ENCODE results near the gene XYLT2. TPM values are rescaled to one million over a fixed set of nuclear protein-coding genes. Genes with fewer than 3 reads are reported as not detected.

Gene XYLT2
- total and polyA plus RNA-seq, 2 donors (not counting 3 experiments of a cell fraction or from before 2014, with no cell fraction given), result 19.1 to 26.6 TPM

GRCh38 chr17:50322271-50322670 is 23.7 kb upstream of the XYLT2 start:
- Histone ChIP-seq H3K27me3 (ENCODE audit: control insufficient read depth in 2 of 2, insufficient read depth in 2 of 2, low read length in 2 of 2) (peaks cover 12 to 20% of the 10 kb centered on the region in 2 experiments), H3K9me3 (replicated peaks; ENCODE audit: control insufficient read depth, insufficient read depth, low read length) (no peaks in the 10 kb centered on the region), H4K20me1 (replicated peaks; ENCODE audit: control insufficient read depth, extremely low read depth, insufficient read depth, low read length) (no peaks in the 10 kb centered on the region), H2AFZ (ENCODE audit: low read depth, low read length) (no peak overlapping the region), H3K9ac (replicated peaks; ENCODE audit: extremely low read depth, insufficient read depth, low read length) (no peak overlapping the region), H3K9me1 (replicated peaks; ENCODE audit: control insufficient read depth, extremely low read depth, insufficient read depth, low read length) (no peaks in the 10 kb centered on the region), H3K27ac (ENCODE audit: insufficient read depth, low read depth, low read length) (no peak overlapping the region), H3K4me3 (replicated peaks in 1 of 3; ENCODE audit: insufficient read depth in 1 of 3, low read depth in 1 of 3, low read length in 3 of 3) (no peak overlapping the region), H3K36me3 (ENCODE audit: control insufficient read depth in 2 of 2, extremely low read depth in 1 of 2, insufficient read depth in 2 of 2, low read length in 2 of 2) (no peaks in the 10 kb centered on the region), H3K4me2 (ENCODE audit: insufficient read depth, low read length) (no peak overlapping the region), H3K4me1 (ENCODE audit: control insufficient read depth, extremely low read depth, insufficient read depth, low read length) (no peaks in the 10 kb centered on the region), H3K79me2 (ENCODE audit: control insufficient read depth, insufficient read depth, low read length) (no peaks in the 10 kb centered on the region)
- DNase-seq (ENCODE audit: low read depth, low spot score) (no peak), FAIRE-seq (no peak)
- ChIA-PET CTCF (no interaction called here), POLR2A (no interaction called here)
- dilution Hi-C loops (cut with MboI; ENCODE audit: extremely low pct_ligation_motif_present, low sequenced_read_pairs), result no loop called here
- BruUV-seq (replicated peaks), result no TSS peak
- no peak for TF ChIP-seq FOS (IDR thresholded peaks at IDR 0.05; ENCODE audit: borderline replicate concordance, insufficient read depth, low read length)
- no peak for TF ChIP-seq MAX (IDR thresholded peaks at IDR 0.05; ENCODE audit: insufficient read depth, insufficient read length)
- no peak for TF ChIP-seq EZH2 (IDR thresholded peaks at IDR 0.05; ENCODE audit: borderline replicate concordance, low read depth, low read length, severe bottlenecking)
- no peak for TF ChIP-seq POLR2A (IDR thresholded peaks at IDR 0.05; ENCODE audit: low read depth, low read length)
- TF ChIP-seq POLR2AphosphoS5 (IDR thresholded peaks at IDR 0.05; ENCODE audit: insufficient read depth, low read depth, low read length), result no peak
- no peak for TF ChIP-seq GATA2 (IDR thresholded peaks at IDR 0.05; ENCODE audit: insufficient read depth, insufficient read length, low read depth, low read length)
- TF ChIP-seq CTCF (IDR thresholded peaks at IDR 0.05; ENCODE audit: extremely low read depth in 1 of 2, insufficient read depth in 1 of 2, low read depth in 1 of 2, low read length in 2 of 2), result no peak
- TF ChIP-seq JUN (IDR thresholded peaks at IDR 0.05; ENCODE audit: borderline replicate concordance, insufficient read depth, insufficient read length, low read depth), result no peak
- TF ChIP-seq MYC (IDR thresholded peaks at IDR 0.05; ENCODE audit: low read depth, low read length), result no peak
- intact Hi-C loops (cut with micrococcal nuclease), result no loop called here
